HG03520 (cell line): ENCODE data around the gene RASSF7.

Experiments
- ATAC-seq: cut with Tn5 transposase; IDR thresholded peaks from one replicate; pipeline ENCODE4 v1.9.1; 2021; ENCODE audit warnings: mild to moderate bottlenecking, moderate library complexity; ENCODE audit not compliant: unreplicated experiment

Gene RASSF7

DNA sequence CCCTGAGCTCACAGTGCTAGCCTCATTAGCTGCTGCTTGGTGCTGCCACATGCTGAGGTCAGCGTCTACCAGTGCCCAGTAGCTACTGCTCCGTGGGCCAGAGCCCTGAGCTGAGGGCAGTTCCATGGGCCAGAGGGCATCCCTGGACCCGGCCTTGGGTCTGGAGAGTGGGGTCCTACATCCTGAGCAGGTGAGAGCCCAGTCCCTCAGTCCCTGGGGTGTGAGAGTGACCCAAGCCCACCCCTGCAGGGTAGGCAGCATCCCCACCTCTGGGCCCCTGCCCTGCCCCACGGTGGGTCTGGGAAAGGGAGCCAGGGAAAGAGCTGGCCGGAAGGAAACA, 10.1 kb upstream of the RASSF7 start:
- no peak for ATAC-seq

DNA sequence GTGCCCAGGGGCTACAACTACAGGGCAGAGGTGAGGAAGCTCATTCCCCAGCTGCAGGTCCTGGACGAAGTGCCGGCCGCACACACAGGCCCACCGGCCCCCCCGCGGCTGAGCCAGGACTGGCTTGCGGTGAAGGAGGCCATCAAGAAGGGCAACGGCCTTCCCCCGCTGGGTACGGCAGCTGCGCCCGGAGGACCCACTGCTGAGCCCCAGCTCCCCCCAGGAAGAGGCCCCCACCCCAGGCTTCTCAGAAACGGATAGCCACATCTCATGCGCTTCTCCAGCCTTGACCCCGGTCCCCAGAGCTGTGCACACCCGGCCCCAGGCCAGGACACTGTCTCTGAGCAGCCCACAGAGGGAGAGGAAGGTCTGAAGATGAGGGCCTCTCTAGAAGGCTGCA, 9.6 kb upstream of the RASSF7 start:
- no peak for ATAC-seq

DNA sequence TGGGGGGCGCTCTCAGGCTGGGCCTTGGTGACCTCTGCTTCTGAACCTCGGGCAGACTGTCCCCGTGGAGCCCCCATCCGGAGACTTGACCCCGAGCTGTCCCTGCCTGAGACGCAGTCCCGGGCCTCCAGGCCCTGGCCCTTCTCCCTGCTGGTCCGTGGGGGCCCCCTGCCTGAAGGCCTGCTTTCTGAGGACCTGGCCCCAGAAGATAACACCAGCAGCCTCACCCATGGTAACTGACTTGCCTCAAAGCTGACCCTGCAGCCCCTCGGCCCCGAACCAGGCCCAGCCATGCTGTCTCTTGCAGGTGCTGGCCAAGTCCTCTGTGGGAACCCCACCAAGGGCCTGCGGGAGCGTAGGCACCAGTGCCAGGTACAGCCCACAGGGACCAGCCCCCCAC, 9.2 kb upstream of the RASSF7 start:
- ATAC-seq, result no peak

DNA sequence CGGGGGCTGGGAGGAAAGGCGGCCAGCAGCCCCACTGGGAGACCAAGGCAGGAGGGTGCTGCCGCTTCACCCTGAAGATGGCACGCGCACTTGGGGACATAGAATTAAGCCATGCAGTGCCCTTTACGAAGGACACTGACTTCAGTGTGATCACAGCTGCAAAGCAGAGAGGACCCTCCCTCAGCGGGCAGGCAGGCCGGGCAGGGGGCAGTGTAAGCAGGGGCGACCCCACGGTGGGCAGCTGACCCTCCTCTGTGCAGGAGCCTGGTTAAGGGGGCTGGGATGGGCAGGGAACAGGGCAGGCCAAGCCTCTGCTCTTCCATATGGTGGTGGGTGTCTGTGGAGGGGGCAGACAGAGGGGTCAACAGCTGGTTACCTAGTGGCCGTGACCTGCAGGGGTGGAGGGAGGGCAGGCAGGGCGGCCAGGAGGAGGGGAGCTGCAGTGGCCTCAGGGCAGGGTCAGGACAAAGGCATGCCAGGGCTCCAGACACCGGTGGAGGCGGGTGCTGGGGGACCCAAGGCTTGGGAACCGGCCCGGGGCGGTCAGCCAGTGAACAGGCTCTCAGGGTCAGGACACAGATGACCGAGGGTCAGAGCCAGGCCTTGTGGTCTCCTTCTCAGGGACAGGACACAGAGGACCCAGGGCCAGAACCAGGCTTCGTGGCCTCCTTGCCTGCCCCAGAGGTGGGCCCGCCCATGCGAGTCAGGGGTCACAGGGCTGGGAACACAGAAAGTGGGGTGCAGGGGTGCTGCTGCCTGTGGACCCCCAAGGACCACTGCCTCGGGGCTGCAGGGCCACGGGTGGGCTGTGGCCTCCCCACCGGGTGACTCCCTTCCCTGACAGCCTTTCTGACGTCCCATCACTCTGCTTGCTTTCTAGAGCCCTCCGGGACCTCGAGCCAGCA, 7.4 kb upstream of the RASSF7 start:
- ATAC-seq, result no peak

DNA sequence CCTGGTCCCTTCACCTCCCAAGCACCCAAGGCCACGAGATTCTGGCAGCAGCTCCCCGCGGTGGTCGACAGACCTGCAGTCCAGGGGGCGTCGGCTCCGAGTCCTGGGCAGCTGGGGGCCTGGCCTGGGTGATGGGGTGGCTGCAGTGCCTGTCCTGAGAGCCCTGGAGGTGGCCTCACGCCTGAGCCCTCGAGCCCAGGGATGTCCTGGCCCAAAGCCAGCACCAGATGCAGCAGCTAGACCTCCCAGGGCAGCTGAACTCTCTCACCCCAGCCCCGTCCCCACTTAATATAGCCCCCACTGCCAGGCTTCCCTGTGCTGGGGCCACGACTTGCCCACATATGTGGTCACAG, 6.8 kb upstream of the RASSF7 start:
- ATAC-seq, result no peak

DNA sequence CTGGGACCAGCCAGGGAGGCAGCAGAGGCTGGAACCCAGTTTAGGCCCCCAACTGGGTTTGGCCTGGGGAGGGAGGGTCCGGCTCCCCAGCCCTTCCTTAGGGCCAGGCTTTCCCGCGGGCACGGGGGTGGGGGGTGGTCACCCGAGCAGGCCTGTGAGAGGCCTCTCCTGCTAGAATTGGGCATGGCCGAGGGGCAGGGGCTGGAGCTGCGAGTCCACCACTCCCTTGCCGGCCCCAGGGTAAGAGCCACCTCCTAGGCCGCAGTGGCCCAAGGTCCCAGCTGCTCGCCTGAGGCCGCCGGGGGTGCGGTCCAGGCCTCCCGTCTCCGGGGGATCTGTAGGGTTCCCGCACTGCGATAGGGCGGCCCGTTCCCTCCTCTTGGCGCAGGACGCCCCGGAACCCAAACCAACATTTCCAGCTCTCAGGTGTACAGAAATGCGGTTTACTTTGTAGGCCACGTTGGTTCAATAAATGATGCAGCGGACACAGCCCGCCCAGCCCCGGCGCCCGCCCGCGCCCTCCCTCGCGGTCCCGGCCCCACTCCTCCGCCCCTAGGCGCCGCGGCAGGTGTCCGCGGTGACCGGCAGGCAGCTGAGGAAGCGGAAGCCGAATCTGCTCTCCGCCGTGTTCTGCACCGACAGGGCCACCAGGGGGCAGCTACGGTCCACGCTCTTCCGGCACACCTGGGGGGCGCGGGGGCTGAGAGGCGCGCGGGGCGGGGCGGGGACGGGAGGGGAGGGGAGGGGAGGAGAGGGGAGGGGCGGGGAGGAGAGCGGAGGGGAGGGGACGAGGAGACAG, 6.1 kb upstream of the RASSF7 start:
- ATAC-seq, result no peak

DNA sequence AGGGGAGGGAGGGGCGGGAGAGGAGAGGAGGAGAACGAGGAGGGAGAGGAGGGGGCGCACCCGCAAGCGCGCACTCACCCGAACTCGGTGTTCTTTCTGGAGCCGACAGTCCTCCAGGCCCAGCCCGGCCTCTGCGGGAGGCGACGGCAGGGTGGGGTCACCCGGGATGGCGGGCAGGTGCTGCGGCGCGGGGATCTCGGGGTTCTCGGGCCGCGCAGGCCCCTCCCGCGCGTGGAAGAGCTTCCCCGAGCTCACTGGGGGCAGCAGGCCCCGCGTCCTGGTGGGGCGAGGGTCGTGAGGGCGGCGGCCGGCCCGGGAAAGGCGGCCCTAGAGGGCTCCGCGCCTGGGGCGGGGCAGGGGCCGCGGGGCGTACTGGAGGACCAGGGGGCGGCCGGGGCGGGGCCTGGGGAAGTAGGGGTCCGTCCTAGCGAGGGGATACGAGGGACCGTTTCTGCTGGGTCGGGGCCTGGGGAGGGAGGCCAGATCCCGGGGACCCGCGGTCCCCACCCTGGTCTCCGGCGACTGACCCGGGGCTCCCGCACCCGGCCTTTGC, 5.5 kb upstream of the RASSF7 start:
- no peak for ATAC-seq

DNA sequence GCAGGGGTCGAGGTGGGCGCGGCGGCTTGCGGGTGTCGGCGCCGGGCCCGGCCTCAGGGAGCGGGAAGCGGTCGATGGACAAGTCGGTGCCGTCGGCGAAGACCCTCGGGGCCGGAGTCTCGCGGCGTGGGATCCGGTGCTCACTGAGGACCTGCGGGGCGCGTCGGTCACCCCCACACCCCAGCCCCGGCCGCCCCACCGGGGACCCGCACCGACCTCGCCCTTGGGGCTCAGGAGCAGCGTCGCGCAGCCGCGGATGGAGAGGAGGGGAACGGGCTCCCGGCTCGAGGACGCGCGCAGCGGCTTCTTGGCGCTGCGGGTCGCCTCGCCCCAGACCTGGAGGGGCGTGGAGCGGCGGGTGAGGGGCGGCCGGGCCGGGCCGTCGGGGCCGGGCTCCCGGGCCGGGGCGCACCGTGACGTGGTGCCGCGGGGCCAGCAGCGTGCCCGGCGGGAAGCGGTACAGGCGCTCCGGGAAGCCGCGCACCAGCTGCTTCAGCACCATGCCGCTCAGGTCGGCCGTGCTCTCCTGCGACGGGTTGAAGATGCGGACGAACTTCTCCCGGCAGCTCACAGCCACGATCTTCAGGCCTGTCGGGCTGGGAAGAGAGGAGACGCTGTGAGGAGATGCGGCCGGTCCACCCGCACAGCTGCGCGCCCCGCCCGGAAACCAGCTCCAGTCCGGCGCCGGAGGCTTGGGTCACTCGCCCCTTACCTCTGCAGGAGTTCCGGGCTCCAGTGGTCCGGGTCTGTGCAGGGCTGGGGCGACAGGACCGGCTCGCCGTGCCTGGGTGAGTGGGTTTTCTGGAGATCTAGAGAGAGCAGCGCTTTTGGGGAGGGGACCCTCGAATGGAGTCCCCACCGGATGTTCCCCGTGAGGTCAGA, 4.7 kb upstream of the RASSF7 start:
- ATAC-seq, result no peak

DNA sequence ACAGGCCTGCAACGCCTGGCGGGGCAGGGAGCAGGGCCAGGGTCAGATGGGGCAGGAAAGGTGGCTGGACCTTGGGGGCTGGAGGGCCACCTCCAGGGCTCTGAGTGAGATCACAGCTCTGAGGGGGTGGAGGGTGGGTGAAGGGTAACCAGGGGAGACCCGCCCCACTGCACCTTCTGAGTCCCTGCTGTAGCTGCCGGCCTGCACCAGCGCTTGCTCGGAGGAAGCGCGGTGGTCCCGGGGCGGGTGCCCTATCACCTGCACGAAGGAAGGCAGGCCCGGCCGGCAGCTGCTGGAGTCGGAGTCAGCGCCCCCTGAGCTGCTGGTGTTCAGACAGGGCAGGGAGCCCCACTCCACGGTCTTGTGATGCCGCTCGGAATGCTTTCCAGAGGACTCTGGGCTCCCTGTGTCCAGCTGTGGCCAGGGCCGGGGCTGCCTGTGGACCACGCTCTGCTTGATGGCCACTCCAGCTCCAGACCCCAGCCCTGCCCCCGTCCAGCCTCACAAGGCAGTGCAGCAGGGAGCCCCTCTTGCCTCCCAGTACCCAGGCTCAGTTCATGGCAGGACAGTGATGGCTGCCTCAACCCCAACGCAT, 4.0 kb upstream of the RASSF7 start:
- ATAC-seq, result no peak

DNA sequence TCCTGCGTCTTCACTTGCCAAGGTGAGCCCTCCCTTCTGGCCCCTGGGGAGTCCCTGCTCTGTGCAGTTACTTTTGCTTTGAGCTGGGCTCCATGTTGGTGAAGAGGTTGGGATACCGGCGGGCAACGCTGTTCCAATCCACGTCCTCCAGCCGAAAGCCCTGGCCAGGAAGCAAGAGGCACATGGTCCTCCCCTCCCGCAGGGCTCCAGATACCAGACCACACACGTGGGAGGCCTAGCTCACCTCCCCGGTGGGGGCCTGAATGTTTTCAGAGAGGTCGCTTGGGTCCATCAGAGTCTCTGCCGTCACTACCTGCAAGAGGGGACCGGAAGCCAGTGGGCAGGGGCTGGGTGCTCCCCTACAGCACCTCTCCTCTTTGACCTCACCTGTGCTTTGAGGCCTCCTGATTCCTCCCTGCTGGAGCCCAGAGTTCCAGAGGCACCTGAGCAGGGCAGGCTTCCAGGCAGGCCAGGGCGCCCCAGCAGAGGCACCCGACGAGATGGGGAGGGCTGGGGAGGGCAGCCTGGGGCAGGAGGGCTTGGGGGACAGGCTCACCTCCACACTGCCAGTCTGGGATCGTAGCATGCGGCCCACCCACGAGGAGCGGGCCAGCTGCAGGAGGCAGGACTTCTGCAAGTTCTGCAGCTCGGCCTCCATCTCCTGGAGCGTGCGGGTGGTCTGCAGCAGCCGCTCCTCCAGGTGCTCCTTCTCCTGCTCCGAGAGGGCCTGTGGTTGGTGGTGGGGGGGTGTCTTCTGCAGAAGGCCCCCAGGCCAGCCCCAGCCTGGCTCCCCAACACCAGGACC, 3.2 kb upstream of the RASSF7 start:
- ATAC-seq, result no peak

DNA sequence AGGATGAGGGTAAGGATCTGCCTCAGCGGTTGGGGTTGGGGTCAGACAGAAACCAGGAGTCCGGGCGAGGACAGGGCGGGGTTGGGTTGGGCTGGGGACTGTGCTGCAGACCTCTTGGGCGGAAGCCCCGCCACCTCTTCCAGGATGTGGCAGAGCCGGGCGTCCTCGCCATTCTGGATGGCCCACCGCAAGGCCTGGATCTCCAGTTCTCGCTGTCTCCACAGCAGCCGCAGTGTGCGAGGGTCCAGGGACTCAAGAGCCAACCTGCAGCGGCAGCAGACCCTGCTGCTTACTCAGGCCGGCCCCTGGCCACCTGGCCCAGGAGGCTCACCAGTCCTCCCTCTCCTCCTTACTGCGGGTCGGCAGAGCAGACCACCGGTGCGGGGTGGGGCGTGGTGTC, 2.3 kb upstream of the RASSF7 start:
- ATAC-seq, result no peak

DNA sequence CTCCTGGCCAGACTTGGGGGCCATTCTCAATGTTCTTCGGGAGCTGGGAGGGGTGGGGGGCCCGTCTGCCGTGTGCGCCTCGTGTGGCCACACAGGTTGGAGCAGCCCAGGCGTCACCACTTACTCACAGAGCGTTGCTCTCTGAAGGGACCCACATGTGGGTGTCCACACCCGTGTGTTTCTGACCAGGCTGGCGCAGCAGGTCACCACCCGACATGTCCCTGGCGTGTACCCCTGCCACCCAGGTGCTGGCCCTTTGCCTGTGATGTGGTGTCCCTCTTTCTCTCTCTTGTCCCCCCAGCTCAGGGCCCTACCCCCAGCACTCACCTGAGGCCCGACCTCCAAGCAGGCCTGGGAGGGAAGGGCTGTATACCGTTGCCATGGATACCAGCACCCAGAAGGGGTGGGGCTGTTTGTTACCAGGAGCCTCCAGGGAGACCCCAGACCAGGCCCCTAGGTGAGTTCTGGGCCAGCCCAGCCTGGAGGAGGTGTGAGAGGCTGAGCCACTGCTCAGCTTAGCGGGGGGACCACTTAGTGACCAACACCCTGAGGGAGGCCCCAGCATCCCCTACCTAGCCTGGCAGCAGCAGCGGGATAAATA, 1.6 kb upstream of the RASSF7 start:
- ATAC-seq, result no peak

DNA sequence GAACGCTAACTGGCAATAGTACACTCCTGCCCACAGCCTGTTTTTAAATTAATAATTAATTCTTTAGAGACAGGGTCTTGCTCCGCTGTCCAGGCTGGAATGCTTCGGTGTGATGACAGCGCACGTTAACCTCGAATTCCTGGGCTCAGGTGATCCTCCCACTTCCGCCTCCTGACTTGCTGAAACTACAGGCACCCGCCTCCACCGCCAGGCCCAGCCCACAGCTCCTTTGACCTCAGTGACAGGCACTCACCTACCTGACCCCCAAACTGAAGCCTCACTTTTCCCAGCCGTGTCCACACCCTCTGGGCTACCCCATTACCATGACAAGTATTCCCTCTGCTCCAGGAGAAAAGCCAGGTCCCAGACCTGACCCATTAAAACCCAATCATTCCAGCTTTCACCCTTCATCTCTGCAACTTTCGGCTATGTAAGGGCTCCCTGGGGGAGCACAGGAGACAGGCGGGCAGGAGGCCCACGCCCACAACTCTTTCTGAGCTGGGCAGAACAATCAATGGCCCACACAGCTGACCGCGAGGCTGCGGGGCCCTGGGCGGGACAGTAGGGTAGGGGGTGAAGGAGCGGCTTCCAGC, 962 bp upstream of the RASSF7 start:
- no peak for ATAC-seq

DNA sequence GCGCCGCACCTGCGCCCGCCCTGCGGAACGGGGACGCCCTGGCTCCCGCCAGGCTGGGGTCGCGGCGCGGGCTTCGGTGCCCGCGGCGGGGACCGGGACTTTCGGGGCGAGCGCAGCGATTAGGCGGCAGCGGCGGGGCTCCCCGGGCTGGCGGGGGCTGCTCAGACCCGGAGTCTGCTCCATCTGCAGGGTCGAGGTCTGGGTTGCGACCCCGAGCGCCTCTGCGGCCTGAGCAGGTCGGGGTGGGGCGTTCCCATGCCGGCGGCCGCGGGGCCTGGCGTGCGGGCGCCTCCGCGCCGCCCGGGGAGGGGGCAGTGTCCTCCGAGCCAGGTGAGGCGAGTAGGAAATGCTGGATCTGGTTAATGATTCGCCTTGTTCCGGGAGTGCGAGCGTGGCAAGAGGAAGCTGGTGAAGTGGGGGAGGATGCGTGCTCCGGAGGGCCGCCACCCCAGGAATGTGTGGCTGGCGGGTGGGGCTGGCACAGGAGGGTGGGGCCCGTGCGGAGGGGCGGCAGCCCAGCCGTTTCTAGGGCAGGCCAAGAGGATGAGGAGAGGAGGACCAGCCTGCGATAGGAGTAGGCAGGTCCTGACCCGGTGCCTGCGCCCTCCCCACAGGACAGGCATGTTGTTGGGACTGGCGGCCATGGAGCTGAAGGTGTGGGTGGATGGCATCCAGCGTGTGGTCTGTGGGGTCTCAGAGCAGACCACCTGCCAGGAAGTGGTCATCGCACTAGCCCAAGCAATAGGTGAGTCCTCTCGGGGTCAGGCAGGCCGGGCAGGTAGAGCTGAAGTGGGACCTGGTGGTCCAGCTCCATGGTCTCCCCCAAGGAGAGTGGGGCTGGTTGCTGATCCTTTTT, 606 bp downstream of the RASSF7 start:
- ATAC-seq, result peak; percentile 27

DNA sequence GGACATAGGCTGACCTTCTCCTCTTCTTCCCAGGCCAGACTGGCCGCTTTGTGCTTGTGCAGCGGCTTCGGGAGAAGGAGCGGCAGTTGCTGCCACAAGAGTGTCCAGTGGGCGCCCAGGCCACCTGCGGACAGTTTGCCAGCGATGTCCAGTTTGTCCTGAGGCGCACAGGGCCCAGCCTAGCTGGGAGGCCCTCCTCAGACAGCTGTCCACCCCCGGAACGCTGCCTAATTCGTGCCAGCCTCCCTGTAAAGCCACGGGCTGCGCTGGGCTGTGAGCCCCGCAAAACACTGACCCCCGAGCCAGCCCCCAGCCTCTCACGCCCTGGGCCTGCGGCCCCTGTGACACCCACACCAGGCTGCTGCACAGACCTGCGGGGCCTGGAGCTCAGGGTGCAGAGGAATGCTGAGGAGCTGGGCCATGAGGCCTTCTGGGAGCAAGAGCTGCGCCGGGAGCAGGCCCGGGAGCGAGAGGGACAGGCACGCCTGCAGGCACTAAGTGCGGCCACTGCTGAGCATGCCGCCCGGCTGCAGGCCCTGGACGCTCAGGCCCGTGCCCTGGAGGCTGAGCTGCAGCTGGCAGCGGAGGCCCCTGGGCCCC, 1.4 kb downstream of the RASSF7 start:
- ATAC-seq, result no peak

DNA sequence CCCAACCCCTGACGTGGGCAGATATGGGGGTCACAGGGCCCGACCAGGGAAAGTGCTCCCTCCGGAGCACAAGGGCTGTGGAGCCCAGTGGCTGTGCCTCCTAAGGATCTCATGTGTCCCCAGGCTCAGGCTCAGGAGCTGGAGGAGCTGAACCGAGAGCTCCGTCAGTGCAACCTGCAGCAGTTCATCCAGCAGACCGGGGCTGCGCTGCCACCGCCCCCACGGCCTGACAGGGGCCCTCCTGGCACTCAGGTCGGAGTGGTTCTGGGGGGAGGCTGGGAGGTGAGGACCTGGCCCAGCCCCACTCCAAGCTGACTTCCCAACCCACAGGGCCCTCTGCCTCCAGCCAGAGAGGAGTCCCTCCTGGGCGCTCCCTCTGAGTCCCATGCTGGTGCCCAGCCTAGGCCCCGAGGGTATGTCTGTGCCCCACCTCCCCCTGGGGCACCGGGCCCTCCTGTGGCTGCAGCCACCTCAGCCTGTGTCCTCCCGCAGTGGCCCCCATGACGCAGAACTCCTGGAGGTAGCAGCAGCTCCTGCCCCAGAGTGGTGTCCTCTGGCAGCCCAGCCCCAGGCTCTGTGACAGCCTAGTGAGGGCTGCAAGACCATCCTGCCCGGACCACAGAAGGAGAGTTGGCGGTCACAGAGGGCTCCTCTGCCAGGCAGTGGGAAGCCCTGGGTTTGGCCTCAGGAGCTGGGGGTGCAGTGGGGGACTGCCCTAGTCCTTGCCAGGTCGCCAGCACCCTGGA, 2.5 kb downstream of the RASSF7 start:
- no peak for ATAC-seq
